Suprapubic skin (tissue), 4 donors: ENCODE measurements around the gene SLN.

Experiments
- POLR2A ChIP-seq, 2 donors: fragments of 450-650 bp; IDR thresholded peaks; one replicate each; pipeline ENCODE4 v1.6.1; 2017; ENCODE audit warnings: antibody characterized with exemption in 2 of 2, mild to moderate bottlenecking in 2 of 2, moderate library complexity in 2 of 2
- POLR2AphosphoS5 ChIP-seq, 3 donors: sonication (generic); formaldehyde crosslinking; IDR thresholded peaks; one replicate each; pipeline ENCODE4 v1.6.1; 2017; ENCODE audit warnings: antibody characterized with exemption in 3 of 3

DNA sequence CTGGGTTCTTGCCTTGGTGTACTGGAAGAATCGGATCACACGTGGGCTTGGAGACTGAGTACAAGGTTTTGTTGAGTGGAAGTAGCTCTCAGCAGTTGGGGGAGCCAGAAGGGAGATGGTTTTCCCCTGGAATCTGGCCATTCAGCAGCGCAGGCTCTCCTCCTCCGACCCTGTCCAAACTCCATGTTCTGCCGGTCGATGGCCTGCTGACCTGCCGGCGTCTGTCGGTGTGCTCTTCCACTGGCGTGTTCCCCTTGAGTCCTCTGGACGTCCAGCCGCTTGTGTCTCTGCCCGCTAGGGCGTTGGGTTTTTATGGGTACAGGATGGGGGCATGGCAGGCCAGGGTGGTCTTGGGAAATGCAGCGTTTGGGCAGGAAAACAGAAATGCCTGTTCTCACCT is 38.5 kb upstream of the SLN start:
- no peak for TF ChIP-seq POLR2A (IDR thresholded peaks at IDR 0.05)
- no peak for TF ChIP-seq POLR2AphosphoS5 (IDR thresholded peaks at IDR 0.05)
